CD4-positive, CD25-positive, alpha-beta regulatory T cell (primary cell): ENCODE measurements around the gene ETFA. TPM values are rescaled to one million over a fixed set of nuclear protein-coding genes. Genes with fewer than 3 reads are reported as not detected.

ENCODE experiments used
- ATAC-seq, 2 donors: fragments of 150-1000 bp; cut with Tn5 transposase; one replicate each; pipeline ENCODE4 v1.10.0; 2021; ENCODE audit warnings: low read depth in 2 of 2, moderate number of reproducible peaks in 2 of 2, moderate library complexity in 1 of 2
- DNase-seq, 3 donors: peaks; one replicate each; pipeline versions ENCODE4 v3.0.0 to v3.0.0-alpha.2; 2012 to 2022; ENCODE audit warnings: mixed read lengths in 1 of 3
- H3K27ac ChIP-seq: one replicate; pipeline ENCODE4 v1.7.0; 2013; ENCODE audit warnings: mild to moderate bottlenecking, low read length; ENCODE audit not compliant: insufficient read depth, poor library complexity, severe bottlenecking
- H3K27me3 ChIP-seq: one replicate; pipeline ENCODE4 v1.7.0; 2013; ENCODE audit warnings: low read length; ENCODE audit not compliant: control insufficient read depth, insufficient read depth
- H3K36me3 ChIP-seq: one replicate; pipeline ENCODE4 v1.7.0; 2013; ENCODE audit warnings: mild to moderate bottlenecking, low read length, moderate library complexity; ENCODE audit not compliant: control insufficient read depth, insufficient read depth
- H3K4me1 ChIP-seq: 2 replicates; pipeline ENCODE4 v1.7.0; 2013; ENCODE audit warnings: mild to moderate bottlenecking, low read length; ENCODE audit not compliant: insufficient read depth, control insufficient read depth, poor library complexity, severe bottlenecking
- H3K4me3 ChIP-seq: one replicate; pipeline ENCODE4 v1.7.0; 2013; ENCODE audit warnings: low read depth, mild to moderate bottlenecking, low read length, moderate library complexity
- H3K9me3 ChIP-seq, 2 experiments: 1 replicate in 1 of 2; 2 replicates in 1 of 2; pipeline ENCODE4 v1.7.0; 2013; ENCODE audit warnings: low read length in 2 of 2, mild to moderate bottlenecking in 1 of 2, moderate library complexity in 1 of 2; ENCODE audit not compliant: control insufficient read depth in 2 of 2
- H3K27ac Mint-ChIP-seq, 3 donors: one replicate each; pipeline ENCODE4 v1.8.0; 2020 to 2022; ENCODE audit warnings: mild to moderate bottlenecking in 3 of 3, mixed read lengths in 3 of 3, moderate library complexity in 2 of 3
- H3K27me3 Mint-ChIP-seq: one replicate; pipeline ENCODE4 v1.8.0; 2022; ENCODE audit warnings: mild to moderate bottlenecking, mixed read lengths
- H3K36me3 Mint-ChIP-seq: one replicate; pipeline ENCODE4 v1.8.0; 2020; ENCODE audit warnings: mixed read lengths
- H3K4me1 Mint-ChIP-seq, 4 donors: one replicate each; pipeline ENCODE4 v1.8.0; 2020 to 2022; ENCODE audit warnings: mixed read lengths in 4 of 4, mild to moderate bottlenecking in 1 of 4
- H3K4me3 Mint-ChIP-seq, 4 donors: one replicate each; pipeline ENCODE4 v1.8.0; 2020 to 2022; ENCODE audit warnings: mild to moderate bottlenecking in 4 of 4, mixed read lengths in 4 of 4, moderate library complexity in 3 of 4
- H3K9me3 Mint-ChIP-seq, 7 donors: one replicate each; pipeline ENCODE4 v1.8.0; 2020 to 2022; ENCODE audit warnings: mixed read lengths in 7 of 7, mild to moderate bottlenecking in 3 of 7, moderate library complexity in 2 of 7
- polyA plus RNA-seq, 4 donors: library from polyadenylated mRNA; unstranded; fragments of 300-500 nt; fragmentation: Illumina TruSeq; gene quantifications; one replicate each; pipeline ENCODE4 v1.2.3, GENCODE V29; 2021
- total RNA-seq: library from RNA; stranded (reverse); gene quantifications from one replicate; pipeline ENCODE4 v1.2.3, GENCODE V29; 2022

ETFA gene
- total and polyA plus RNA-seq, 5 donors from 2014 or later = 44.5 to 166 (median 120) TPM

GRCh38 chr15:76234337-76234889 lies 76.9 kb downstream of the ETFA start:
- Mint-ChIP-seq H3K4me1 (peaks cover 0 to 15% (median 1%) of the 10 kb centered on the region in 4 donors), H3K27me3 (no peaks in the 10 kb centered on the region), H3K4me3 (no peak overlapping the region), H3K27ac (peak overlapping the region in 1 of 3 donors; percentile 65), H3K9me3 (no peaks in the 10 kb centered on the region), H3K36me3 (peaks cover 7% of the 10 kb centered on the region)
- Histone ChIP-seq H3K9me3 (no peaks in the 10 kb centered on the region), H3K27me3 (no peaks in the 10 kb centered on the region), H3K4me3 (no peak overlapping the region), H3K4me1 (no peaks in the 10 kb centered on the region), H3K36me3 (peaks cover 6% of the 10 kb centered on the region), H3K27ac (no peak overlapping the region)
- no peak for ATAC-seq
- no peak for DNase-seq

GRCh38 chr15:76233921-76234320 lies 77.3 kb downstream of the ETFA start:
- no peak overlapping the region for H3K4me3 Mint-ChIP-seq
- ATAC-seq (no peak), DNase-seq (no peak)
- peaks cover 6% of the 10 kb centered on the region for H3K36me3 ChIP-seq
- H3K27ac Mint-ChIP-seq = no peak overlapping the region
- H3K27me3 Mint-ChIP-seq = no peaks in the 10 kb centered on the region
- H3K9me3 Mint-ChIP-seq = no peaks in the 10 kb centered on the region
- H3K27ac ChIP-seq = no peak overlapping the region
- no peaks in the 10 kb centered on the region for H3K27me3 ChIP-seq
- H3K9me3 ChIP-seq = no peaks in the 10 kb centered on the region
- H3K36me3 Mint-ChIP-seq = peaks cover 10% of the 10 kb centered on the region
- H3K4me1 ChIP-seq = no peaks in the 10 kb centered on the region
- no peak overlapping the region for H3K4me3 ChIP-seq
- H3K4me1 Mint-ChIP-seq = peaks cover 0 to 14% (median 1%) of the 10 kb centered on the region in 4 donors

GRCh38 chr15:76229266-76229665 lies 82.0 kb downstream of the ETFA start:
- Histone ChIP-seq H3K4me1 (no peaks in the 10 kb centered on the region), H3K27ac (no peak overlapping the region), H3K9me3 (no peaks in the 10 kb centered on the region), H3K36me3 (peaks cover 22% of the 10 kb centered on the region), H3K4me3 (no peak overlapping the region), H3K27me3 (no peaks in the 10 kb centered on the region)
- ATAC-seq (no peak), DNase-seq (no peak)
- Mint-ChIP-seq H3K36me3 (peaks cover 17% of the 10 kb centered on the region), H3K27me3 (no peaks in the 10 kb centered on the region), H3K27ac (no peak overlapping the region), H3K4me1 (peaks cover 0 to 8% (median 0%) of the 10 kb centered on the region in 4 donors), H3K9me3 (no peaks in the 10 kb centered on the region), H3K4me3 (no peak overlapping the region)

GRCh38 chr15:76223521-76223920 lies 87.7 kb downstream of the ETFA start:
- ATAC-seq (no peak), DNase-seq (no peak)
- peaks cover 0 to 1% (median 0%) of the 10 kb centered on the region in 7 donors for H3K9me3 Mint-ChIP-seq
- no peak overlapping the region for H3K27ac ChIP-seq
- H3K36me3 Mint-ChIP-seq = peaks cover 33% of the 10 kb centered on the region
- H3K4me1 ChIP-seq = no peaks in the 10 kb centered on the region
- peaks cover 35% of the 10 kb centered on the region for H3K36me3 ChIP-seq
- H3K27me3 Mint-ChIP-seq = no peaks in the 10 kb centered on the region
- H3K9me3 ChIP-seq = no peaks in the 10 kb centered on the region
- no peaks in the 10 kb centered on the region for H3K27me3 ChIP-seq
- H3K4me1 Mint-ChIP-seq = peaks cover 0 to 3% (median 0%) of the 10 kb centered on the region in 4 donors
- H3K4me3 Mint-ChIP-seq = no peak overlapping the region
- H3K27ac Mint-ChIP-seq = no peak overlapping the region
- no peak overlapping the region for H3K4me3 ChIP-seq

- no peak overlapping the region for H3K4me3 ChIP-seq
These were observed 89.1 kb downstream of the ETFA start for GRCh38 chr15:76222159-76222558.

GRCh38 chr15:76221085-76221767 lies 90.0 kb downstream of the ETFA start:
- H3K27ac ChIP-seq = no peak overlapping the region
- Mint-ChIP-seq H3K4me3 (no peak overlapping the region), H3K27ac (no peak overlapping the region), H3K4me1 (peaks cover 0 to 6% (median 5%) of the 10 kb centered on the region in 4 donors), H3K36me3 (peaks cover 38% of the 10 kb centered on the region), H3K27me3 (no peaks in the 10 kb centered on the region), H3K9me3 (peaks cover 0 to 1% (median 0%) of the 10 kb centered on the region in 7 donors)
- H3K36me3 ChIP-seq = peaks cover 35% of the 10 kb centered on the region
- ATAC-seq (no peak), DNase-seq (no peak)
- no peaks in the 10 kb centered on the region for H3K4me1 ChIP-seq
- no peak overlapping the region for H3K4me3 ChIP-seq
- no peaks in the 10 kb centered on the region for H3K9me3 ChIP-seq
- H3K27me3 ChIP-seq = no peaks in the 10 kb centered on the region

More at GRCh38 chr15:76222159-76222558, 89.1 kb downstream of the ETFA start:
- Histone ChIP-seq H3K4me1 (no peaks in the 10 kb centered on the region), H3K27me3 (no peaks in the 10 kb centered on the region), H3K9me3 (no peaks in the 10 kb centered on the region), H3K27ac (no peak overlapping the region), H3K36me3 (peaks cover 34% of the 10 kb centered on the region)
- Mint-ChIP-seq H3K36me3 (peaks cover 36% of the 10 kb centered on the region), H3K9me3 (peaks cover 0 to 1% (median 0%) of the 10 kb centered on the region in 7 donors), H3K4me1 (peaks cover 0 to 4% (median 3%) of the 10 kb centered on the region in 4 donors), H3K27me3 (no peaks in the 10 kb centered on the region), H3K4me3 (no peak overlapping the region), H3K27ac (no peak overlapping the region)
- DNase-seq = no peak
- ATAC-seq = no peak

GRCh38 chr15:76217882-76218217 lies 93.4 kb downstream of the ETFA start:
- Mint-ChIP-seq H3K36me3 (peaks cover 40% of the 10 kb centered on the region), H3K4me1 (peaks cover 0 to 6% (median 5%) of the 10 kb centered on the region in 4 donors), H3K4me3 (no peak overlapping the region), H3K27me3 (no peaks in the 10 kb centered on the region), H3K9me3 (peaks cover 0 to 3% (median 0%) of the 10 kb centered on the region in 7 donors), H3K27ac (peak overlapping the region in 1 of 3 donors; percentile 9)
- DNase-seq (no peak), ATAC-seq (no peak)
- Histone ChIP-seq H3K9me3 (no peaks in the 10 kb centered on the region), H3K4me3 (no peak overlapping the region), H3K36me3 (peaks cover 31% of the 10 kb centered on the region), H3K27ac (no peak overlapping the region), H3K4me1 (no peaks in the 10 kb centered on the region), H3K27me3 (no peaks in the 10 kb centered on the region)
